K562 (cell line): ENCODE results near the gene CSNK2A1. TPM values are rescaled to one million over a fixed set of nuclear protein-coding genes. Genes with fewer than 3 reads are reported as not detected.

Experiments used
- HCFC1 ChIP-seq: IDR thresholded peaks from 2 replicates; pipeline ENCODE4 v1.6.1; 2012; ENCODE audit warnings: low read depth, low read length, improper control_type of control experiment
- HNRNPK ChIP-seq: fragments of 200-400 bp; formaldehyde crosslinking; IDR thresholded peaks from one replicate; pipeline ENCODE4 v1.6.1; 2018; ENCODE audit warnings: mild to moderate bottlenecking, low read depth, low read length; ENCODE audit not compliant: poor library complexity, severe bottlenecking
- JUNB ChIP-seq: fragments of 450-650 bp; formaldehyde crosslinking; conservative IDR thresholded peaks from 2 replicates; pipeline ENCODE4 v1.4.0; 2020; ENCODE audit warnings: mild to moderate bottlenecking
- MCM5 ChIP-seq: fragments of 450-650 bp; IDR thresholded peaks from 2 replicates; pipeline ENCODE4 v1.6.1; 2016; ENCODE audit warnings: low read depth
- POLR2G ChIP-seq: fragments of 200-400 bp; formaldehyde crosslinking; IDR thresholded peaks from 2 replicates; pipeline ENCODE4 v1.6.1; 2017; ENCODE audit warnings: low read depth, mild to moderate bottlenecking, antibody characterized with exemption, low read length, moderate library complexity
- RBM17 ChIP-seq: fragments of 200-400 bp; formaldehyde crosslinking; IDR thresholded peaks from 2 replicates; pipeline ENCODE4 v1.6.1; 2017; ENCODE audit warnings: low read depth, mild to moderate bottlenecking, low read length, borderline replicate concordance
- RUNX1 ChIP-seq: sonication (generic); IDR thresholded peaks from 2 replicates; pipeline ENCODE4 v1.6.1; 2016; ENCODE audit warnings: antibody characterized with exemption, low read depth
- TAF15 ChIP-seq: fragments of 200-400 bp; formaldehyde crosslinking; IDR thresholded peaks from 2 replicates; pipeline ENCODE4 v1.6.1; 2017; ENCODE audit warnings: mild to moderate bottlenecking, low read depth, low read length, moderate library complexity
- TCF7L2 ChIP-seq: fragments of 150-350 bp; IDR thresholded peaks from 2 replicates; pipeline ENCODE4 v1.6.1; 2016; ENCODE audit warnings: low read depth, mild to moderate bottlenecking, low read length, moderate library complexity
- TEAD4 ChIP-seq, 2 experiments: sonication (generic) in 1 of 2; formaldehyde crosslinking in 1 of 2; IDR thresholded peaks; 2 replicates each; pipeline versions ENCODE4 v1.6.1 to v1.8.0; 2012 to 2022; ENCODE audit warnings: borderline replicate concordance in 1 of 2, inconsistent platforms in 1 of 2, low read length in 1 of 2, mild to moderate bottlenecking in 1 of 2, missing genetic modification reagents in 1 of 2
- YY1 ChIP-seq, 3 experiments: IDR thresholded peaks; 2 replicates each; pipeline ENCODE4 v1.6.1; 2011; ENCODE audit warnings: low read length in 2 of 3, mild to moderate bottlenecking in 2 of 3, moderate library complexity in 2 of 3, borderline replicate concordance in 1 of 3, control low read depth in 1 of 3, low read depth in 1 of 3; ENCODE audit not compliant: insufficient read depth in 3 of 3, insufficient replicate concordance in 2 of 3, control insufficient read depth in 1 of 3, insufficient read length in 1 of 3; ENCODE audit errors: extremely low read depth in 1 of 3
- ZC3H4 ChIP-seq: sonication (generic); formaldehyde crosslinking; IDR thresholded peaks from 2 replicates; pipeline ENCODE4 v1.9.0; 2021; ENCODE audit warnings: missing genetic modification reagents, borderline replicate concordance
- polyA plus RNA-seq, 8 experiments: library from polyadenylated mRNA; depleted of rRNA in 4 of 8; stranded (reverse) in 5 of 8; unstranded in 3 of 8; fragments of >200 nt; fragmentation: Nextera tagmentation in 2 of 8; fragmentation: Illumina TruSeq in 1 of 8; extraction: Ambion mirVana in 2 of 8; extraction: Trizol in 1 of 8; gene quantifications; 2 replicates each; pipeline versions ENCODE4 v1.2.1 to v1.2.3, GENCODE V29; 2011 to 2014; ENCODE audit warnings: inconsistent platforms in 1 of 8, missing spikeins in 1 of 8
- total RNA-seq, 7 experiments: library from RNA; depleted of rRNA in 6 of 7; stranded (reverse); fragments of >200 nt in 6 of 7; fragmentation: Illumina TruSeq in 2 of 7; extraction: Trizol in 2 of 7; gene quantifications; 2 replicates each; pipeline versions ENCODE4 v1.2.1 to v1.2.3, GENCODE V29; 2011 to 2021; ENCODE audit warnings: low replicate concordance in 1 of 7
- TF ChIP-seq, protein P1 (sequence below), 2 experiments: IDR thresholded peaks; 2 replicates each; pipeline ENCODE4 v1.6.1; 2012; ENCODE audit warnings: improper control_type of control experiment in 2 of 2, low read depth in 2 of 2, low read length in 2 of 2, borderline replicate concordance in 1 of 2
- TF ChIP-seq, protein P2 (sequence below): sonication (generic); formaldehyde crosslinking; IDR thresholded peaks from 2 replicates; pipeline ENCODE4 v1.8.0; 2022; ENCODE audit warnings: mild to moderate bottlenecking, missing genetic modification reagents, borderline replicate concordance
- TF ChIP-seq, protein P3 (sequence below): IDR thresholded peaks from 2 replicates; pipeline ENCODE4 v1.6.1; 2016; ENCODE audit warnings: missing genetic modification characterization, missing compliant biosample characterization
- TF ChIP-seq, protein P4 (sequence below), 2 experiments: fragments of 200-800 bp in 1 of 2; sonication (Bioruptor generic) in 1 of 2; sonication (generic) in 1 of 2; formaldehyde crosslinking in 1 of 2; IDR thresholded peaks in 1 of 2; conservative IDR thresholded peaks in 1 of 2; 2 replicates each; pipeline versions ENCODE4 v1.5.0 to v1.6.1; 2016 to 2020; ENCODE audit warnings: missing compliant biosample characterization in 1 of 2, missing genetic modification characterization in 1 of 2, missing genetic modification reagents in 1 of 2

The CSNK2A1 gene
- total and polyA plus RNA-seq, 9 of the 15 experiments (the other 6 are each of a cell fraction or from before 2014, with no cell fraction given): 71.0 to 251 (median 103) TPM

DNA sequence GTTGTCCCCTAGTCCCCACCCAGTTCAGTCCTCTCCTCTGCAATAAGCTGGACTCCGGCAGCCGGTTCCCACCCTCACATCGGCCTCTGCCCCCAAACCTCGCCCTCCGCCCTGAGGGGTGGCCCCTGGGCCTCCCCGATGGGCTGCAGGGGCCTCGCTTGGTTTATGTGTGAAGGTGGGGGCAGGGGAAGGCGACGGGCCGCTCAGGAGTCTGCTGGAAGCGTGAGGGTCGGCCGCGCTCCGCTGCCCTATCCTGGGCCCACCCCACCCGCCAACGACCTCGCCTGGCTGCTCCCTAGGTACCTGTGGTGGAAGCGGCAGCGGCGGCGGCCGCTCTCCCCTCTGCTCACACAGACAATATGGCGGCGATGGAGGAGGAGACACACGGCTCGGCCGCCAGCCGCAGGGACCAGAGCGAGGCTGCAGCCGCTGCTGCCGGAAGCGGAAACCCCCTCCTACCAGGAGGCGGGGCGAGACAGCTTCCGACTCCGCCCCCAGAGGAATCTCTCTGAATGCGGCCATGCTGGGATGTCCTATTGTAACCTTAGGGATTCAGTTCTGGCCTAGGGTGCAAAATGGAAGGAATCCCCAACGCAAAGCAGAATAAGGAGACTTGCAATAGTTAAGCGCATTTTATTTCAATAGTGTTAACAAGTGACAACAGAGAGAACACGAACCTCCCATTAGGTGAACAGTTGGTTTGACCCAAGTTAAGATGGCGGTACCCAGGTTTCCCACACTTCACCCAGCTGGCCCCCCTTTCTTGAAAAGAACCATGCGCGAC is at the start of gene CSNK2A1 (continued):
- TF ChIP-seq, protein P1, sequence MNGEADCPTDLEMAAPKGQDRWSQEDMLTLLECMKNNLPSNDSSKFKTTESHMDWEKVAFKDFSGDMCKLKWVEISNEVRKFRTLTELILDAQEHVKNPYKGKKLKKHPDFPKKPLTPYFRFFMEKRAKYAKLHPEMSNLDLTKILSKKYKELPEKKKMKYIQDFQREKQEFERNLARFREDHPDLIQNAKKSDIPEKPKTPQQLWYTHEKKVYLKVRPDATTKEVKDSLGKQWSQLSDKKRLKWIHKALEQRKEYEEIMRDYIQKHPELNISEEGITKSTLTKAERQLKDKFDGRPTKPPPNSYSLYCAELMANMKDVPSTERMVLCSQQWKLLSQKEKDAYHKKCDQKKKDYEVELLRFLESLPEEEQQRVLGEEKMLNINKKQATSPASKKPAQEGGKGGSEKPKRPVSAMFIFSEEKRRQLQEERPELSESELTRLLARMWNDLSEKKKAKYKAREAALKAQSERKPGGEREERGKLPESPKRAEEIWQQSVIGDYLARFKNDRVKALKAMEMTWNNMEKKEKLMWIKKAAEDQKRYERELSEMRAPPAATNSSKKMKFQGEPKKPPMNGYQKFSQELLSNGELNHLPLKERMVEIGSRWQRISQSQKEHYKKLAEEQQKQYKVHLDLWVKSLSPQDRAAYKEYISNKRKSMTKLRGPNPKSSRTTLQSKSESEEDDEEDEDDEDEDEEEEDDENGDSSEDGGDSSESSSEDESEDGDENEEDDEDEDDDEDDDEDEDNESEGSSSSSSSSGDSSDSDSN (IDR thresholded peaks at IDR 0.05; ENCODE audit: borderline replicate concordance in 1 of 2, low read depth in 2 of 2, low read length in 2 of 2): peak in 1 of 2 experiments; percentile 68; a peak in 1 of 4 replicates
- TF ChIP-seq TCF7L2 (peak; percentile 95), RBM17 (no peak), TAF15 (no peak), ZC3H4 (CRISPR knock-in tag) (no peak), RUNX1 (no peak), TEAD4 (IDR thresholded peaks at IDR 0.05; ENCODE audit: low read length) (peak; percentile 15; the same call in 1 of the 2 replicates), TEAD4 (CRISPR knock-in tag; IDR thresholded peaks at IDR 0.05; ENCODE audit: borderline replicate concordance) (no peak), MCM5 (no peak), HNRNPK (no peak), HCFC1 (peak; percentile 62), YY1 (IDR thresholded peaks at IDR 0.05; ENCODE audit: borderline replicate concordance in 1 of 3, control insufficient read depth in 1 of 3, extremely low read depth in 1 of 3, insufficient read depth in 3 of 3, insufficient read length in 1 of 3, insufficient replicate concordance in 2 of 3, low read depth in 1 of 3, low read length in 2 of 3) (peak; percentile 68 to 91 (median 87)), JUNB (CRISPR knock-in tag) (no peak), POLR2G (peak; percentile 97)
- TF ChIP-seq, protein P2, sequence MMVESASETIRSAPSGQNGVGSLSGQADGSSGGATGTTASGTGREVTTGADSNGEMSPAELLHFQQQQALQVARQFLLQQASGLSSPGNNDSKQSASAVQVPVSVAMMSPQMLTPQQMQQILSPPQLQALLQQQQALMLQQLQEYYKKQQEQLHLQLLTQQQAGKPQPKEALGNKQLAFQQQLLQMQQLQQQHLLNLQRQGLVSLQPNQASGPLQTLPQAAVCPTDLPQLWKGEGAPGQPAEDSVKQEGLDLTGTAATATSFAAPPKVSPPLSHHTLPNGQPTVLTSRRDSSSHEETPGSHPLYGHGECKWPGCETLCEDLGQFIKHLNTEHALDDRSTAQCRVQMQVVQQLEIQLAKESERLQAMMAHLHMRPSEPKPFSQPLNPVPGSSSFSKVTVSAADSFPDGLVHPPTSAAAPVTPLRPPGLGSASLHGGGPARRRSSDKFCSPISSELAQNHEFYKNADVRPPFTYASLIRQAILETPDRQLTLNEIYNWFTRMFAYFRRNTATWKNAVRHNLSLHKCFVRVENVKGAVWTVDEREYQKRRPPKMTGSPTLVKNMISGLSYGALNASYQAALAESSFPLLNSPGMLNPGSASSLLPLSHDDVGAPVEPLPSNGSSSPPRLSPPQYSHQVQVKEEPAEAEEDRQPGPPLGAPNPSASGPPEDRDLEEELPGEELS (CRISPR knock-in tag): 0 out of 2 replicates have a peak, but pooled peaks have one; percentile 21
- TF ChIP-seq, protein P3, sequence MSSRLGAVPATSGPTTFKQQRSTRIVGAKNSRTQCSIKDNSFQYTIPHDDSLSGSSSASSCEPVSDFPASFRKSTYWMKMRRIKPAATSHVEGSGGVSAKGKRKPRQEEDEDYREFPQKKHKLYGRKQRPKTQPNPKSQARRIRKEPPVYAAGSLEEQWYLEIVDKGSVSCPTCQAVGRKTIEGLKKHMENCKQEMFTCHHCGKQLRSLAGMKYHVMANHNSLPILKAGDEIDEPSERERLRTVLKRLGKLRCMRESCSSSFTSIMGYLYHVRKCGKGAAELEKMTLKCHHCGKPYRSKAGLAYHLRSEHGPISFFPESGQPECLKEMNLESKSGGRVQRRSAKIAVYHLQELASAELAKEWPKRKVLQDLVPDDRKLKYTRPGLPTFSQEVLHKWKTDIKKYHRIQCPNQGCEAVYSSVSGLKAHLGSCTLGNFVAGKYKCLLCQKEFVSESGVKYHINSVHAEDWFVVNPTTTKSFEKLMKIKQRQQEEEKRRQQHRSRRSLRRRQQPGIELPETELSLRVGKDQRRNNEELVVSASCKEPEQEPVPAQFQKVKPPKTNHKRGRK (tag): no peak
- TF ChIP-seq, protein P4, sequence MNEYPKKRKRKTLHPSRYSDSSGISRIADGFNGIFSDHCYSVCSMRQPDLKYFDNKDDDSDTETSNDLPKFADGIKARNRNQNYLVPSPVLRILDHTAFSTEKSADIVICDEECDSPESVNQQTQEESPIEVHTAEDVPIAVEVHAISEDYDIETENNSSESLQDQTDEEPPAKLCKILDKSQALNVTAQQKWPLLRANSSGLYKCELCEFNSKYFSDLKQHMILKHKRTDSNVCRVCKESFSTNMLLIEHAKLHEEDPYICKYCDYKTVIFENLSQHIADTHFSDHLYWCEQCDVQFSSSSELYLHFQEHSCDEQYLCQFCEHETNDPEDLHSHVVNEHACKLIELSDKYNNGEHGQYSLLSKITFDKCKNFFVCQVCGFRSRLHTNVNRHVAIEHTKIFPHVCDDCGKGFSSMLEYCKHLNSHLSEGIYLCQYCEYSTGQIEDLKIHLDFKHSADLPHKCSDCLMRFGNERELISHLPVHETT (CRISPR knock-in tag; conservative IDR thresholded peaks at IDR 0.05 in 1 of 2, IDR thresholded peaks at IDR 0.05 in 1 of 2): peak in 1 of 2 experiments; percentile 54; a peak in 1 of 4 replicates
